Activated CD8-positive, alpha-beta memory T cell treated with anti-CD3 and anti-CD28 coated beads, Interleukin-2, amount 10 ng/mL, durations not matched to agents 7 days and 5 days (primary cell): ENCODE measurements around the gene BTBD17. TPM values are rescaled to one million over a fixed set of nuclear protein-coding genes. Genes with fewer than 3 reads are reported as not detected.

ENCODE experiments used
- ATAC-seq: fragments of 150-1000 bp; cut with Tn5 transposase; one replicate; pipeline ENCODE4 v1.10.0; 2021; ENCODE audit warnings: moderate library complexity
- CTCF ChIA-PET: fragments of 350-600 bp; sonication (Branson Sonifier 250); formaldehyde crosslinking; loops from one replicate; lab custom pipeline; 2021; ENCODE audit warnings: antibody characterized with exemption; lab: Charles Lee
- DNase-seq: peaks from one replicate; pipeline ENCODE4 v3.0.0-alpha.2; 2020
- H3K27ac Mint-ChIP-seq: one replicate; pipeline ENCODE4 v1.8.0; 2021; ENCODE audit warnings: mild to moderate bottlenecking, mixed read lengths
- H3K27me3 Mint-ChIP-seq: one replicate; pipeline ENCODE4 v1.8.0; 2021; ENCODE audit warnings: mixed read lengths
- H3K36me3 Mint-ChIP-seq: one replicate; pipeline ENCODE4 v1.8.0; 2021; ENCODE audit warnings: mild to moderate bottlenecking, mixed read lengths
- H3K4me1 Mint-ChIP-seq: one replicate; pipeline ENCODE4 v1.8.0; 2021; ENCODE audit warnings: mixed read lengths
- H3K4me3 Mint-ChIP-seq: one replicate; pipeline ENCODE4 v1.8.0; 2021; ENCODE audit warnings: mild to moderate bottlenecking, moderate library complexity, mixed read lengths
- H3K9me3 Mint-ChIP-seq: one replicate; pipeline ENCODE4 v1.8.0; 2022; ENCODE audit warnings: low read depth, mixed read lengths
- total RNA-seq, 2 experiments: library from RNA; stranded (reverse); gene quantifications; one replicate each; pipeline ENCODE4 v1.2.3, GENCODE V29; 2021

The BTBD17 gene
- total RNA-seq, 2 experiments from 2014 or later: not detected

- CTCF ChIA-PET: no interaction called here
- DNase-seq (no peak), ATAC-seq (no peak)
- Mint-ChIP-seq H3K4me1 (no peaks in the 10 kb centered on the region), H3K27me3 (peaks cover 6% of the 10 kb centered on the region), H3K36me3 (no peaks in the 10 kb centered on the region), H3K27ac (no peak overlapping the region), H3K4me3 (no peak overlapping the region), H3K9me3 (peaks cover 5% of the 10 kb centered on the region)
Observed at GRCh38 chr17:74317071-74317470, 44.6 kb downstream of the BTBD17 start.

GRCh38 chr17:74316220-74316619 lies 45.4 kb downstream of the BTBD17 start:
- DNase-seq (no peak), ATAC-seq (no peak)
- H3K36me3 Mint-ChIP-seq: no peaks in the 10 kb centered on the region
- H3K4me3 Mint-ChIP-seq: no peak overlapping the region
- no peak overlapping the region for H3K27ac Mint-ChIP-seq
- H3K27me3 Mint-ChIP-seq: peaks cover 2% of the 10 kb centered on the region
- H3K4me1 Mint-ChIP-seq: no peaks in the 10 kb centered on the region
- CTCF ChIA-PET: interaction anchor here (0.8 to 1.0 kb wide), 2 partner anchors 13 to 15 kb away, joined by 3 to 4 read pairs; no protein-coding TSS in a partner anchor
- peaks cover 5% of the 10 kb centered on the region for H3K9me3 Mint-ChIP-seq

- Mint-ChIP-seq H3K4me1 (no peaks in the 10 kb centered on the region), H3K27ac (no peak overlapping the region), H3K4me3 (no peak overlapping the region), H3K9me3 (peaks cover 5% of the 10 kb centered on the region), H3K36me3 (no peaks in the 10 kb centered on the region), H3K27me3 (no peaks in the 10 kb centered on the region)
- DNase-seq (no peak), ATAC-seq (no peak)
- CTCF ChIA-PET: interaction anchor here (1.0 kb wide), 2 partner anchors 13 to 47 kb away, joined by 3 read pairs; partner anchors contain the start of gene BTBD17
Observed at GRCh38 chr17:74314877-74315276, 46.8 kb downstream of the BTBD17 start.

- Mint-ChIP-seq H3K36me3 (peaks cover 2% of the 10 kb centered on the region), H3K9me3 (peaks cover 5% of the 10 kb centered on the region), H3K27me3 (peaks cover 4% of the 10 kb centered on the region), H3K4me3 (no peak overlapping the region), H3K27ac (no peak overlapping the region), H3K4me1 (peaks cover 15% of the 10 kb centered on the region)
- CTCF ChIA-PET: no interaction called here
- ATAC-seq: no peak
- DNase-seq: no peak
Observed at GRCh38 chr17:74309902-74310301, 51.8 kb downstream of the BTBD17 start.

- H3K4me3 Mint-ChIP-seq: no peak overlapping the region
- H3K4me1 Mint-ChIP-seq: peaks cover 15% of the 10 kb centered on the region
- CTCF ChIA-PET: interaction anchor here (1.0 to 1.9 kb wide), 4 partner anchors 20 to 186 kb away, joined by 3 to 12 read pairs (median 4); partner anchors contain the start of gene GPR142
- H3K36me3 Mint-ChIP-seq: peaks cover 2% of the 10 kb centered on the region
- H3K27me3 Mint-ChIP-seq: peaks cover 4% of the 10 kb centered on the region
- ATAC-seq (no peak), DNase-seq (no peak)
- H3K27ac Mint-ChIP-seq: no peak overlapping the region
- H3K9me3 Mint-ChIP-seq: peaks cover 5% of the 10 kb centered on the region
Observed at GRCh38 chr17:74307984-74308773, 53.5 kb downstream of the BTBD17 start.

Other genes starting within 250 kb of the BTBD17 start
- 100 to 1,000 TPM; 921 to 988 TPM for gene RPL38, start 158.2 kb downstream of the BTBD17 start, total RNA-seq
- 10 to 100 TPM in 1 of 2 experiments, 1 to 10 TPM in 1; 7.1 to 12.8 TPM for gene TTYH2, start 148.3 kb downstream of the BTBD17 start, total RNA-seq
- 1 to 10 TPM in 1 of 2 experiments, under 1 TPM in 1; 0.35 to 1.3 TPM for gene DNAI2, start 87.6 kb downstream of the BTBD17 start, total RNA-seq
- 1 to 10 TPM in 1 of 2 experiments, under 1 TPM in 1; 0.42 to 1.6 TPM for gene KIF19, start 35.6 kb downstream of the BTBD17 start, total RNA-seq
- gene GPR142, start 5.6 kb upstream of the BTBD17 start, total RNA-seq: not detected
- gene GPRC5C, start 70.2 kb upstream of the BTBD17 start, total RNA-seq: not detected
- gene CD300A, start 104.8 kb upstream of the BTBD17 start, total RNA-seq: 10 to 100 TPM in 1 of 2 experiments, 1 to 10 TPM in 1; 2.0 to 15.8 TPM
- not detected for gene CD300LB, start 169.6 kb upstream of the BTBD17 start, total RNA-seq
- 1 to 10 TPM in 1 of 2 experiments, under 1 TPM in 1; 0.56 to 1.5 TPM for gene CD300C, start 184.2 kb upstream of the BTBD17 start, total RNA-seq
- not detected for gene CD300H, start 205.6 kb upstream of the BTBD17 start, total RNA-seq
- gene CD300LD, start 230.4 kb upstream of the BTBD17 start, total RNA-seq: not detected